HG03558 (cell line): ENCODE data around the gene STRC.
"Not testable (repeated sequence)": the region's sequence is repeated elsewhere in the genome, so short reads cannot be mapped to it uniquely, and the experiment has no call there.

ENCODE experiments used
- ATAC-seq: cut with Tn5 transposase; IDR thresholded peaks from one replicate; pipeline ENCODE4 v1.9.1; 2021; ENCODE audit warnings: moderate number of reproducible peaks; ENCODE audit not compliant: unreplicated experiment; ENCODE audit errors: extremely low read depth

STRC gene

GRCh38 chr15:43574607-43575006, 44.0 kb downstream of the STRC start:
- ATAC-seq: not testable (repeated sequence)

- ATAC-seq: not testable (repeated sequence)
Measured at GRCh38 chr15:43566615-43567014, 52.0 kb downstream of the STRC start.

GRCh38 chr15:43563793-43564192, 54.8 kb downstream of the STRC start:
- ATAC-seq: not testable (repeated sequence)

- not testable (repeated sequence) for ATAC-seq
Measured at GRCh38 chr15:43562753-43563152, 55.8 kb downstream of the STRC start.

GRCh38 chr15:43552986-43553385, 65.6 kb downstream of the STRC start:
- no peak for ATAC-seq

GRCh38 chr15:43552256-43552655, 66.3 kb downstream of the STRC start:
- ATAC-seq: no peak

- no peak for ATAC-seq
Measured at GRCh38 chr15:43550527-43551363, 67.9 kb downstream of the STRC start.
